Naive thymus-derived CD8-positive, alpha-beta T cell (primary cell): Measurements from ENCODE around the gene TBATA. TPM values are rescaled to one million over a fixed set of nuclear protein-coding genes. Genes with fewer than 3 reads are reported as not detected.

ENCODE experiments used
- ATAC-seq, 2 donors: fragments of 150-1000 bp; cut with Tn5 transposase in 1 of 2; sonication (Bioruptor Pico), chemical (Tn5 transposase) in 1 of 2; 1 replicate in 1 of 2; 2 replicates in 1 of 2; pipeline ENCODE4 v1.10.0; 2021; ENCODE audit warnings: mild to moderate bottlenecking in 2 of 2, moderate library complexity in 2 of 2
- POLR2A ChIA-PET: fragments of 350-600 bp; sonication (Branson Sonifier 250); formaldehyde crosslinking; loops from one replicate; lab custom pipeline; 2021; ENCODE audit warnings: antibody characterized with exemption; lab: Charles Lee
- DNase-seq, 10 donors: peaks; one replicate each; pipeline versions ENCODE4 v3.0.0 to v3.0.0-alpha.2; 2020 to 2022
- H3K27ac Mint-ChIP-seq, 10 donors: one replicate each; pipeline ENCODE4 v1.8.0; 2020 to 2022; ENCODE audit warnings: mild to moderate bottlenecking in 10 of 10, mixed read lengths in 10 of 10, moderate library complexity in 4 of 10, inconsistent platforms in 1 of 10
- H3K27me3 Mint-ChIP-seq, 5 donors: one replicate each; pipeline ENCODE4 v1.8.0; 2021 to 2022; ENCODE audit warnings: mixed read lengths in 5 of 5
- H3K36me3 Mint-ChIP-seq, 3 donors: one replicate each; pipeline ENCODE4 v1.8.0; 2020 to 2022; ENCODE audit warnings: mixed read lengths in 3 of 3, mild to moderate bottlenecking in 2 of 3, inconsistent platforms in 1 of 3
- H3K4me1 Mint-ChIP-seq, 4 donors: one replicate each; pipeline ENCODE4 v1.8.0; 2021 to 2022; ENCODE audit warnings: mixed read lengths in 4 of 4
- H3K4me3 Mint-ChIP-seq, 10 donors: one replicate each; pipeline ENCODE4 v1.8.0; 2020 to 2022; ENCODE audit warnings: mild to moderate bottlenecking in 10 of 10, mixed read lengths in 10 of 10, moderate library complexity in 6 of 10, inconsistent platforms in 1 of 10
- H3K9me3 Mint-ChIP-seq, 9 donors: one replicate each; pipeline ENCODE4 v1.8.0; 2020 to 2022; ENCODE audit warnings: mixed read lengths in 9 of 9, mild to moderate bottlenecking in 3 of 9, inconsistent platforms in 1 of 9, moderate library complexity in 1 of 9
- polyA plus RNA-seq, 3 donors: library from polyadenylated mRNA; unstranded; fragments of 300-500 nt; fragmentation: Illumina TruSeq; gene quantifications; one replicate each; pipeline ENCODE4 v1.2.3, GENCODE V29; 2021
- total RNA-seq, 8 experiments: library from RNA in 2 of 8; stranded (reverse) in 2 of 8; gene quantifications; one replicate each; pipeline ENCODE4 v1.2.3 and lab custom pipeline; 2021 to 2026

The TBATA gene
- total and polyA plus RNA-seq, 5 experiments from 2014 or later: not detected

DNA sequence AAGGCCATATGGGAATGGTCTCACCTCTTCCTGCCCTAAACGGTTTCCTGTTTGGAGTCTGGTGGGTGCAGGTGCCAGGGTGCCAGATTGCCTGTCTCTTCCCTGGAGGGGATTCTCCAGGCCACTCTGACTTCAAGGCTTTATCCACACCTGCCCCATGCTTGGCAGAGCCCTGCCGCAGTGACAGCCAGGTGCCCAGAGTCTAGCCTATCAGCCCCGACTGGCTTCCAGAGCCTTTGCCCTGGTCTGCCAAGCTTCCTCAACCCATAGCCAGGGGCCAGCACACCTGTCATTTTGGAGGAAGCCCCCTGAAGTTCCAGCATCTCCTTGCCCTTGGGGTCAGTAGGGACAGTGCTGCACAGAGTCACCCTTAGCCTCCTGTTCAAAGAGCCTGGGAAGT is 21.6 kb downstream of the TBATA start:
- POLR2A ChIA-PET: no interaction called here
- DNase-seq (peak in 1 of 10 donors; percentile 22), ATAC-seq (no peak)
- Mint-ChIP-seq H3K27ac (no peak overlapping the region), H3K4me1 (peaks cover 5 to 9% (median 6%) of the 10 kb centered on the region in 4 donors), H3K4me3 (no peak overlapping the region), H3K36me3 (peaks cover 0 to 8% (median 0%) of the 10 kb centered on the region in 3 donors), H3K9me3 (peaks cover 0 to 18% (median 9%) of the 10 kb centered on the region in 9 donors), H3K27me3 (peaks cover 0 to 4% (median 0%) of the 10 kb centered on the region in 5 donors)

DNA sequence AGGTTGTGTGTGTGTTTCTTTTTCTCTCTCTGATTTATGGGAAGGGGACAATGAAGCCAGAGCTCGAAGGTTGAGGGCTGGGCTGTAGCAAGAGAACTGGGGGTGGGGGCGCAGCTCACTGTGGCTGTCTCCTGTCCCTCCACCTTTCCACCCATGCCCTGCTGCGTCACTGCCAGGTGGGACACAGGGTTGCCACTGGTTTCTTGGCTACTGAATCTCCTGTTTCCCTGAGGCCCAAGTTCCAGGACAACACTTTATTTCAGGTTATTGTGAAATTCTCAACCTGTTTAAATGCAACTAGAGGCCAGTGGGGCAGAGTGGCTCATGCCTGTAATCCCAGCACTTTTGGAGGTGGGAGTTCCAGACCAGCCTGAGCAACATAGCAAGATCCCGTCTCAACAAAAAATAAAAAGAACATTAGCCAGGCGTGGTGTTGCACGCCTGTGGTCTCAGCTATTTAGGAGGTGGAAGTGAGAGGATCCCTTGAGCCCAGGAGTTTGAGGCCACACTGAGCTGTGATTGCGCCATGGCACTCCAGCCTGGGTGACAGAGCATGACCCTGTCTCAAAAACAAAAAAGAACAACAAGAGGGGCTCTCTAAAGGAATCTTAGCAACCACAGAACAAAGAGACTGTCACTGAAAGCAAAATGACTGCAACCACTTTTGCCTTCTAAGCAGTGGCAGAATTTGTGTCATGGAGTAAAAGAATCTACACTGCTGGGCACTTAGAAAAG is 22.6 kb downstream of the TBATA start:
- Mint-ChIP-seq H3K27ac (peak overlapping the region in 1 of 10 donors; percentile 53), H3K4me1 (peaks cover 5 to 9% (median 6%) of the 10 kb centered on the region in 4 donors), H3K4me3 (no peak overlapping the region), H3K36me3 (peaks cover 0 to 8% (median 0%) of the 10 kb centered on the region in 3 donors), H3K27me3 (peaks cover 0 to 4% (median 0%) of the 10 kb centered on the region in 5 donors), H3K9me3 (peaks cover 0 to 18% (median 9%) of the 10 kb centered on the region in 9 donors)
- POLR2A ChIA-PET: no interaction called here
- ATAC-seq: no peak
- peak in 1 of 10 donors; percentile 42 for DNase-seq

GRCh38 chr10:70761727-70762350 is 23.3 kb downstream of the TBATA start:
- DNase-seq (peak in 1 of 10 donors; percentile 45), ATAC-seq (no peak)
- POLR2A ChIA-PET: no interaction called here
- peaks cover 0 to 15% (median 7%) of the 10 kb centered on the region in 9 donors for H3K9me3 Mint-ChIP-seq
- H3K27ac Mint-ChIP-seq: peak overlapping the region in 1 of 10 donors; percentile 4
- no peak overlapping the region for H3K4me3 Mint-ChIP-seq
- H3K36me3 Mint-ChIP-seq: peaks cover 0 to 8% (median 0%) of the 10 kb centered on the region in 3 donors
- peaks cover 5 to 9% (median 6%) of the 10 kb centered on the region in 4 donors for H3K4me1 Mint-ChIP-seq
- peaks cover 0 to 4% (median 0%) of the 10 kb centered on the region in 5 donors for H3K27me3 Mint-ChIP-seq

- Mint-ChIP-seq H3K4me3 (no peak overlapping the region), H3K27me3 (peaks cover 0 to 4% (median 0%) of the 10 kb centered on the region in 5 donors), H3K36me3 (peaks cover 0 to 8% (median 0%) of the 10 kb centered on the region in 3 donors), H3K4me1 (peaks cover 5 to 9% (median 6%) of the 10 kb centered on the region in 4 donors), H3K27ac (no peak overlapping the region), H3K9me3 (peaks cover 0 to 12% (median 3%) of the 10 kb centered on the region in 9 donors)
- no peak for ATAC-seq
- peak in 1 of 10 donors; percentile 58 for DNase-seq
- POLR2A ChIA-PET: no interaction called here
Measured at GRCh38 chr10:70761031-70761601, 24.1 kb downstream of the TBATA start.

- DNase-seq: peak in 1 of 10 donors; percentile 62
- Mint-ChIP-seq H3K4me1 (peaks cover 5 to 9% (median 6%) of the 10 kb centered on the region in 4 donors), H3K36me3 (peaks cover 0 to 5% (median 0%) of the 10 kb centered on the region in 3 donors), H3K27me3 (peaks cover 0 to 4% (median 0%) of the 10 kb centered on the region in 5 donors), H3K9me3 (peaks cover 0 to 5% (median 3%) of the 10 kb centered on the region in 9 donors), H3K27ac (no peak overlapping the region), H3K4me3 (no peak overlapping the region)
- no peak for ATAC-seq
- POLR2A ChIA-PET: no interaction called here
Measured at GRCh38 chr10:70760271-70760787, 24.8 kb downstream of the TBATA start.

- Mint-ChIP-seq H3K4me3 (no peak overlapping the region), H3K9me3 (no peaks in the 10 kb centered on the region), H3K36me3 (no peaks in the 10 kb centered on the region), H3K27ac (no peak overlapping the region), H3K4me1 (peaks cover 5 to 9% (median 6%) of the 10 kb centered on the region in 4 donors), H3K27me3 (peaks cover 0 to 4% (median 0%) of the 10 kb centered on the region in 5 donors)
- POLR2A ChIA-PET: no interaction called here
- DNase-seq: peak in 1 of 10 donors; percentile 57
- no peak for ATAC-seq
Measured at GRCh38 chr10:70759781-70760180, 25.4 kb downstream of the TBATA start.

GRCh38 chr10:70758757-70759514 is 26.2 kb downstream of the TBATA start:
- DNase-seq (peak; percentile 41 to 82 (median 60)), ATAC-seq (peak; percentile 50 to 62)
- H3K4me3 Mint-ChIP-seq: no peak overlapping the region
- H3K4me1 Mint-ChIP-seq: peaks cover 5 to 9% (median 6%) of the 10 kb centered on the region in 4 donors
- H3K9me3 Mint-ChIP-seq: no peaks in the 10 kb centered on the region
- no peaks in the 10 kb centered on the region for H3K36me3 Mint-ChIP-seq
- peaks cover 0 to 4% (median 0%) of the 10 kb centered on the region in 5 donors for H3K27me3 Mint-ChIP-seq
- H3K27ac Mint-ChIP-seq: no peak overlapping the region
- POLR2A ChIA-PET: interaction anchor here (0.6 kb wide), 1 partner anchor 210 kb away, joined by 5 read pairs; no protein-coding TSS in a partner anchor

GRCh38 chr10:70757856-70758255 is 27.3 kb downstream of the TBATA start:
- peaks cover 0 to 4% (median 0%) of the 10 kb centered on the region in 5 donors for H3K27me3 Mint-ChIP-seq
- POLR2A ChIA-PET: no interaction called here
- no peak overlapping the region for H3K4me3 Mint-ChIP-seq
- H3K36me3 Mint-ChIP-seq: no peaks in the 10 kb centered on the region
- peaks cover 5 to 9% (median 6%) of the 10 kb centered on the region in 4 donors for H3K4me1 Mint-ChIP-seq
- H3K9me3 Mint-ChIP-seq: no peaks in the 10 kb centered on the region
- no peak for ATAC-seq
- peak in 1 of 10 donors; percentile 55 for DNase-seq
- no peak overlapping the region for H3K27ac Mint-ChIP-seq

DNA sequence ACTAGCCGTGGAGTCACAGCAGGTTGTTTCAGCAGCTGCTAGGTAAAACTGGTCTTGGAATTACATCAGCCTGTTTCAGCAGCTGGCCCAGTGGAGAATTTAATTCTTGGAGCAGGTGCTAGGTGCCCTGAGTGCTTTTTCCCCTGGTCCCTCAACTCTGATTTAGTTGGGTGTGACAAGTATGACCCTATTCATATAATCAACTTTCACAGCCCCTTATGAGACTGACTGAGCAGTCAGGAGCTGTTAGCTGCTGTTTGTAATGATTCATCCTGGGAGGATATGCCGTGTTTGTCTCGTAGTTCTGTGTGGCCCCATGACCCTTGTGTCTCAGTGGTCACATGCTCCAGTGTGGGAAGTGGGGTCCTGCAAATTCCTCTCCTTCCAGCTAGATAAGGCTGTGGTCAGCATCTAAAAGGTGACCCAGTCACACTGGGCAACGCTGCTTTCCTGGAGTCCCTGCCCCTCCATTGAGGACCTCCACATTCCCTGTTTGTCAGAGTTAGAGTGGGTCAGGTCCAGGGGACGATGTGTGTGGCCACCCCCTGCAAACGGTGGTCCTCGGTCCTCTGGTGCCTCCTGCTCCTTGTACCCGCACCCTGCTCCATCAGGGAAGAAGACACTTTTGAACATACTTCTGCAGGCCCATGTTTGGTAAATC is 28.3 kb downstream of the TBATA start:
- no peaks in the 10 kb centered on the region for H3K9me3 Mint-ChIP-seq
- DNase-seq: no peak
- no peak overlapping the region for H3K4me3 Mint-ChIP-seq
- peaks cover 0 to 4% (median 0%) of the 10 kb centered on the region in 5 donors for H3K27me3 Mint-ChIP-seq
- no peaks in the 10 kb centered on the region for H3K36me3 Mint-ChIP-seq
- no peak for ATAC-seq
- H3K27ac Mint-ChIP-seq: peak overlapping the region in 1 of 10 donors; percentile 60
- H3K4me1 Mint-ChIP-seq: peaks cover 5 to 9% (median 6%) of the 10 kb centered on the region in 4 donors
- POLR2A ChIA-PET: no interaction called here

DNA sequence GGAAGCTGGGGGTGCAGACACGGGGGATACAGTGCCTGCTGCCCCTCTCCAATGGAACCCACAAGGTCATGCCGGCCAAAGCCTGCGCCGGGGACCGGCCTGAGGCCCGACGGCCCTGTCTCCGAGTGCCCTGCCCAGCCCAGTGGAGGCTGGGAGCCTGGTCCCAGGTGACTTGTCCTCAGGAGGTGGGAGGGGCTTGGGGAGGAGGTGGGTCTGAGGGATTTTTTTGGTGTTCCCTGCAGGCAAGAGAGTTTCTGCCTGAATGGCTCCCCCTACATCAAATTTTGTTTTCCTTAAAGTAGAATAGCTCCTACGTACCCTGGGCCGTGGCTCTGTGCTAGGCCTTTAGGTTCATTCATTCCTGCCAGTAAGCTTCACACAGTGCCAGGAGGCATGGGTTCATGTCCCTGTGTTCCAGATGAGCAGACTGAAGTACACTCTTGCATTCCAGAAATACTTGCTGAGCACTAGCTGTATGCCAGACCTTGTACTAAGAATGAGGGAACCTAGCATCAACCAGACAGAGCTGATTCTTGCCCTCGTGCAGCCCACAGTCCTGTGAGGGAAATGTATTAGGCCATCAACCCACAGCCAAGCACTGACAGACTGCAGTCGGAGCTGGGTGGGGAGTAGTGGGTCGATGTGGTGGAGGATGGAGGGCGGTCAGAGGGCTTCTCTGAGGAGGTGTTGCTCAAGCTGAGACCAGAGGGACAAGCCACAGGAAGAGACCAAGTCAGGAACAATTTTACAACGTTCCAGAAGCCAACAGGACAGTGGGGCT is 31.1 kb downstream of the TBATA start:
- no peak overlapping the region for H3K27ac Mint-ChIP-seq
- H3K36me3 Mint-ChIP-seq: no peaks in the 10 kb centered on the region
- peaks cover 2 to 4% (median 4%) of the 10 kb centered on the region in 4 donors for H3K4me1 Mint-ChIP-seq
- POLR2A ChIA-PET: no interaction called here
- ATAC-seq (no peak), DNase-seq (no peak)
- no peaks in the 10 kb centered on the region for H3K9me3 Mint-ChIP-seq
- H3K27me3 Mint-ChIP-seq: no peaks in the 10 kb centered on the region
- H3K4me3 Mint-ChIP-seq: no peak overlapping the region

- H3K36me3 Mint-ChIP-seq: no peaks in the 10 kb centered on the region
- no peak overlapping the region for H3K4me3 Mint-ChIP-seq
- DNase-seq (no peak), ATAC-seq (no peak)
- POLR2A ChIA-PET: no interaction called here
- H3K9me3 Mint-ChIP-seq: no peaks in the 10 kb centered on the region
- no peaks in the 10 kb centered on the region for H3K27me3 Mint-ChIP-seq
- no peaks in the 10 kb centered on the region for H3K4me1 Mint-ChIP-seq
- H3K27ac Mint-ChIP-seq: no peak overlapping the region
Measured at GRCh38 chr10:70753026-70753663, 32.0 kb downstream of the TBATA start.
